HG03064 (cell line): ENCODE measurements around the gene PRR4.

Experiments used
- ATAC-seq: cut with Tn5 transposase; IDR thresholded peaks from one replicate; pipeline ENCODE4 v1.9.1; 2021; ENCODE audit warnings: low read depth; ENCODE audit not compliant: unreplicated experiment

PRR4 gene

GRCh38 chr12:10802587-10802986 is 46.7 kb downstream of the PRR4 start, which contains the start of gene TAS2R7:
Gene TAS2R7, minus strand, starts transcription at chr12:10802627. Its CDS starts 57 bp downstream, at chr12:10802570.
- no peak for ATAC-seq

GRCh38 chr12:10801741-10802140 is 47.5 kb downstream of the PRR4 start:
- ATAC-seq = no peak
